Coronary artery (tissue), 2 donors: ENCODE results near the gene PUS10.
"Not testable (repeated sequence)": the region's sequence is repeated elsewhere in the genome, so short reads cannot be mapped to it uniquely, and the experiment has no call there.

Experiments
- DNase-seq: peaks from one replicate; pipeline ENCODE4 v3.0.0-alpha.2; 2017; ENCODE audit warnings: low spot score
- H3K27ac ChIP-seq, 2 donors: fragments of 200-600 bp; sonication (generic); one replicate each; pipeline ENCODE4 v1.5.1; 2016 to 2019
- H3K4me3 ChIP-seq: fragments of 200-600 bp; sonication (generic); 2 replicates; pipeline ENCODE4 v1.5.1; 2016; ENCODE audit warnings: mild to moderate bottlenecking, moderate library complexity
- TF ChIP-seq, protein P1 (sequence below): fragments of 200-600 bp; sonication (generic); IDR thresholded peaks from one replicate; pipeline ENCODE4 v1.5.1; 2019; ENCODE audit warnings: antibody characterized with exemption

The PUS10 gene

DNA sequence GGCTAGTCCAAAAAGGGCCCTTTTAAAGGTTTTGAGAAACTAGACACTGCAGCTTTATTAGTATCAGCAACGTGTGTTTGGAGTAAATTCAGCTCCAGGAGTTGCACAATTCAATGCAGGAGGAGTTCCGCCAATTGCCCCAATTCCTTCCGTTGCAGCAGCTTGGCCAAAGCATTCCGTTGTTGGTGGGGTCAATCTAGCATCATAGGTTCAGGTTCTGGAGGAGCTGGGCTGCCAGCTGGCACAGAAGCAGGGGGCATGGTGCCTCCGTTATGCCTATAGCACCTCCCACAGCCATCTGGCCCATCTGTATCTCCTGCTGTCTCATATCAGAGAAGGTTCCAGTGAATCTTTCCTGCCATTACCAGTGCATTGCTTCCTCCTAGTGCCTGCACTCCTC, 81.3 kb downstream of the PUS10 start:
- TF ChIP-seq, protein P1, sequence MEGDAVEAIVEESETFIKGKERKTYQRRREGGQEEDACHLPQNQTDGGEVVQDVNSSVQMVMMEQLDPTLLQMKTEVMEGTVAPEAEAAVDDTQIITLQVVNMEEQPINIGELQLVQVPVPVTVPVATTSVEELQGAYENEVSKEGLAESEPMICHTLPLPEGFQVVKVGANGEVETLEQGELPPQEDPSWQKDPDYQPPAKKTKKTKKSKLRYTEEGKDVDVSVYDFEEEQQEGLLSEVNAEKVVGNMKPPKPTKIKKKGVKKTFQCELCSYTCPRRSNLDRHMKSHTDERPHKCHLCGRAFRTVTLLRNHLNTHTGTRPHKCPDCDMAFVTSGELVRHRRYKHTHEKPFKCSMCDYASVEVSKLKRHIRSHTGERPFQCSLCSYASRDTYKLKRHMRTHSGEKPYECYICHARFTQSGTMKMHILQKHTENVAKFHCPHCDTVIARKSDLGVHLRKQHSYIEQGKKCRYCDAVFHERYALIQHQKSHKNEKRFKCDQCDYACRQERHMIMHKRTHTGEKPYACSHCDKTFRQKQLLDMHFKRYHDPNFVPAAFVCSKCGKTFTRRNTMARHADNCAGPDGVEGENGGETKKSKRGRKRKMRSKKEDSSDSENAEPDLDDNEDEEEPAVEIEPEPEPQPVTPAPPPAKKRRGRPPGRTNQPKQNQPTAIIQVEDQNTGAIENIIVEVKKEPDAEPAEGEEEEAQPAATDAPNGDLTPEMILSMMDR, result no peak
- Histone ChIP-seq H3K27ac (no peak overlapping the region), H3K4me3 (no peak overlapping the region)
- DNase-seq, result no peak

DNA sequence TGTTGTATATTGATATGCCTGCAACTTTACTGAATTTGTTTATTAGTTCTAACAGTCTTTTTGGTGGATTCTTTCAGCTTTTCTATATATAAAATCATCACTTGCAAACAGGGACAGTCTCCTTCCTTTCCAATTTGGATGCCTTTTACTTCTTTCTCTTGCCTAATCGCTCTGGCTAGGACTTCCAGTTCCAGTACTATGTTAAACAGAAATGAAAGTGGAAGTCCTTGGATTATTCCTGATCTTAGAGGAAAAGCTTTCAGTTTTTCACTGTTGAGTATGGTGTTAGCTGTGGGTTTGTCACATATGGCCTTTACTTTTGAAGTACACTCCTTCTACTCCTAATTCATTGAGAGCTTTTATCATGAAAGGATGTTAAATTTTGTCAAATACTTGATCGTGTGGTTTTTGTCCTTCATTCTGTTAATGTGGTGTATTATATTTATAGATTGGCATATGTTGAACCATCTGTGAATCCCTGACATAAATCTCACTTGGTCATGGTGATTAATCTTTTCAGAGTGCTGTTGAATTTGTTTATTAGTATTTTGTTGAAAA, 83.8 kb downstream of the PUS10 start:
- Histone ChIP-seq H3K27ac (peak overlapping the region in 1 of 2 donors; percentile 46), H3K4me3 (no peak overlapping the region)
- no peak for DNase-seq
- TF ChIP-seq, protein P1, result no peak

DNA sequence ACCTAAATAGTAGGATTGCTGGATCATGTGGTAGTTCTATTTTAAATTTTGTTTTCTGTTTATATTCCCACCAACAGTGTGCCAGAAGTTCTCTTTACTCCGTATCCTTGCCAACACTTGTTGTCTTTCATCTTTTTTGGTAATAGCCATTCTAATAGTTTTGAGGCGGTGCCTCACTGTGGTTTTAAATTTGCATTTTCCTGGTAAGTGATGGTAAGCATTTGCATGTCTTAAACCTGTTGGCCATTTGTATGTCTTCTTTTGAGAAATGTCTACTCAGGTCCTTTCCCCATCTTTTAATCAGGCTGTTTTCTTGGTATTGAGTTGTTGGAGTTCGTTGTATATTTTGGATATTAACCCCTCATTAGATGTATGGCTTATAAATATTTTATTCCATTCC, 85.1 kb downstream of the PUS10 start:
- Histone ChIP-seq H3K4me3 (no peak overlapping the region), H3K27ac (no peak overlapping the region)
- no peak for DNase-seq
- TF ChIP-seq, protein P1, result no peak

DNA sequence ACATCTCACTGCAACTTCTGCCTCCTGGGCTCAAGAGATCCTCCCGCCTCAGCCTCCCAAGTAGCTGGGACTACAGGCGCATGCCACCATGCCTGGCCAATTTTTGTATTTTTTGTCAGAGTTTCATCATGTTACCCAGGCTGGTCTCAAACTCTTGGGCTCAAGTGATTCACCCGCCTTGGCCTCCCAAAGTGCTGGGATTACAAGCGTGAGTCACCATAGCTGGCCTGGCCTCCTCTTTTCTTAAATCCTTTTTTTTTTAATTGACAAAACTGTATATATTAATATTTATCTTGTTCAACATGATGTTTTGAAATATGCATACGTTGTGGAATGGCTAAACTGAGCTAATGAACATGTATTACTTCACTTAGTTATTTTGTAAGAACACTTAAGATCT, 86.0 kb downstream of the PUS10 start:
- not testable (repeated sequence) for DNase-seq, H3K4me3 ChIP-seq

DNA sequence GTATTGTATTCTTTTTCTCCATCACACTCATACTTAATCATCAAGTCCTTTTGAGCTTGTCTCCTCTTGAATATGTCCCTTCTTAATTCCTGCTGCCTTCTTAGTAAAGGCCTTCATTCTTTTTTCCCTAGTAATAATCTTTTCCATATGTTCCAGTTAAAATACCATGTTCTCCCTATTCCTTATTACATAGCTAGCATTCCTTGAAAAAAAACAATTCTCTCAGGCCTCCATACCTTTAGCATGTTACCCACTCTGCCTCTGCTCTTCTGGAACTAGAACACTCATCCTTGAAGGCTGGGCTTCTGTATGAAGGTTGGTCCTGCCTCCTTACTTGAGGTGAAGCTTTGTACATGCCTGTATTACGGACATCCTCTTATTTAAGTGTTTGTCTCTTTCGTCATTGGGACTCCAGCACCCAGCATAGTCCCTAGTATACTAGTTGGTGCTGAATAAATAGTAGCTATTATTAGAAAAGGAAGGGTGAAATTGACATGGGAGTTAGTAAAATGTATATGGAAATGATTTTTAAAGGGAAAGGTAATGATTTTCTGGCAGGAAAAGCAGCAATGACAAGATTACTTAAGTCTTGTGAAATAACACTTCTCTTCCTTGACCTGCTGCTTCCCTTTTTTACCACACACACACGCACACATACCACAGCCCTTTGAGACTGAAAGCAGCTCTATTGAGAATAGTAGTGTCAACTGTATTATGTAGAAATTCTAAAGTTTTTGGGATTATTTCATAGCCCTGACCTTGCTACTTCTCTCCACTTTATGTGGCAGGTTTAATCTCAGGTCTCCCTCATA, 91.1 kb downstream of the PUS10 start:
- H3K27ac ChIP-seq, result no peak overlapping the region
- TF ChIP-seq, protein P1, result no peak
- H3K4me3 ChIP-seq, result no peak overlapping the region
- no peak for DNase-seq

More for the DNA sequence above, 86.0 kb downstream of the PUS10 start:
- not testable (repeated sequence) for H3K27ac ChIP-seq

DNA sequence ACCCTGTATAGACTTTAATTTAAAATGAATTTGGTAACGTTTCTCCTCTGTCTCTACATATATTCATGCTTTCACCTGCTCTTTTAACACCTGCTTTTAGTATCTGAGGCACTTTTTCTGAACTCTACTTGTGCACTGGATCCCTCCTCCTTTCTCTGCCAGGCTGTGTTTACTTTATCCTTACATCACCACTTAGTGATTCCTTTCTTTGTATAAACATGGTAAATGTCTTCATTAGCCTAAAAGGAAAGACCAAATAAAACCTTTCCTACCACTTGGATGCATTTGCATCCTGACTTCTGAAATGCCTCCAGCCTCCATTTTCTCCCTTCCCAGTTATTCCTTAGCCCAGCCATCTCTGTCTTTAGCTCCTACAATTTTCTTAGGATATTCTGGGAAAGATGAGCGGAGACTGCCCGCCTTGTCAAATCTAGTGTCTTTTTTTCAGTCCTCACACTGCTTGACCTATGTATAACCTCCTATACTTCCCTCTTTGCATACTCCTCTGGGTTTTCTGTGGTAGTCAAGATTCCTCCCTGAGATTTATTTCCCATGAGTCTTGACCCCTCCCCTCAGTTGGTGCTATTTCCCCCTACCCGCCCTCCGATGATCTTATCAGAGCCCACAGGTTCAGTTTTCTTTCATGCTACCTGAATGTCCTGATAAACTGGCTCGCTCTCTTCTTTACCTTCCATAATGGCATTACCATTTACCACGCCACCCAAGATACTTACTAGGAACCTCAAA, 91.9 kb downstream of the PUS10 start:
- Histone ChIP-seq H3K4me3 (no peak overlapping the region), H3K27ac (no peak overlapping the region)

DNA sequence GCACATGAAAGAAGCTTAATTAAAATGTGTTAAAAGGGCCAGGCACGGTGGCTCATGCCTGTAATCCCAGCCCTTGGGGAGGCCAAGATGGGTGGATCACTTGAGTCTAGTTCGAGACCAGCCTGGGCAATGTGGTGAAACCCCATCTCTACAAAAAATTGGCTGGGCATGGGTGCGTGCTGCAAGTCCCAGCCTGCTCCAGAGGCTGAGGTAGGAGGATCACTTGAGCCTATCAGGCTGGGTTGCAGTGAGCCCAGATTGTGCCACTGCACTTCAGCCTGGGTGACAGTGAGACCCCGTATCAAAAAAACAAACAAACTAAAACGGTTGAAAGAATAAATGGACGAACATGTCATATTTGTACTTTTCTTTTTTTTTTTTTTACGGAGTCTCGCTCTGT, 110.7 kb downstream of the PUS10 start:
- no peak overlapping the region for H3K27ac ChIP-seq
- no peak overlapping the region for H3K4me3 ChIP-seq
- TF ChIP-seq, protein P1, result no peak
- DNase-seq, result no peak

More for the DNA sequence above, 91.9 kb downstream of the PUS10 start:
- no peak for DNase-seq
- TF ChIP-seq, protein P1, result no peak
